HG03108 (cell line): ENCODE measurements around the gene LHX2.

ENCODE experiments used
- ATAC-seq: cut with Tn5 transposase; IDR thresholded peaks from one replicate; pipeline ENCODE4 v1.9.1; 2021; ENCODE audit warnings: moderate library complexity; ENCODE audit not compliant: unreplicated experiment

The LHX2 gene

DNA sequence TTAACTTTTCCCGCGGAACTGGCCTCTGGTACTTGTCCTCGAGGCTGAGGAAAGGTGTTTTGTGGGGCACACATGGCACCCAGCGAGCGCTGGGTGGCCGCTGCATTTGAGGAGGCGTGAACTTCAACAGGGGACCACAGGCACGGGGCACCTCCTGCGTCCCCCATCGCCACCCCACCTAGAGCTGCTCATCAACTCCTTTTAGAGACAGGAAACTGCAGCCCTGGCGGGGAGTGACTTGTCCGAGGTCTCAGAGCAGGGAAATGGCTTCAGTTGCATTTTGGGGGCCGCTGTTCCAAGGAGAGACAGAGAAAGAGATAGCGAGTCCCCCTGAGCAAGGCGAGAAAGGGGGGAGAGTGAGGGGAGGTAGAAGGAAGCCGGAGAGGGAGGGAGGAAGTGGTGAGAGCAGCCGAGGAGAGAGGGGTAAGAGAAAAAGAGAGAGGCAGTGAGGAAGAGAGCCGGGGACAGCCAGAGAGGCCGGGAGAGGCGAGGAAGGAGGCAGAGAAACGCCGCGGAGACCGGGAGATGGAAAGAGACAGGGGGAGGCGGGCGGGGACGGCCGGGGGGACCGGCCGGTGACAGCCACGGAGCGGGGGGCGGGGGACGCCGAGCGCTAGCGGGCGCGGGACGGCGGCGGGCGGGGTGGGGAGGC lies 12.5 kb upstream of the LHX2 start:
- ATAC-seq: no peak

DNA sequence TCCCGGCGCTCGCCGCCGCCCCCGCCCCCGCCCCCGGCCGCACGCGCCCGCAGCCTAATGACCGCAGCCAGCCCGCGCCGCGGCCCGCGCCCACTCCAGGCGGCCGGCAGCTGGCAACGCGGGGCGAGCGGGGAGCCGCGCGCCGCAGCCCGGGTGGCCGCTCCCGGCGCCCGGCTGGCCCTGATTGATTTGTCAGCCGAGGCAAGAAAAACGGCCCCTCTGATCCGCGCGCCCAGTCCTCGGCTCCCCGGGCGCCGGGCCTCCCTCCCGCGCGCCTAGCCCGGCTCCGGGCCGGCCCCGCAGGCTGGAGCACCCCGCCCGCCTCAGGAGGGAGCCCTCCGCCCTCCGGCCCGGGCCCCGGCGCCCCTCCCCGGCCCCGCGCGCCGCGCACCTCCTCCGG lies 11.9 kb upstream of the LHX2 start:
- no peak for ATAC-seq

DNA sequence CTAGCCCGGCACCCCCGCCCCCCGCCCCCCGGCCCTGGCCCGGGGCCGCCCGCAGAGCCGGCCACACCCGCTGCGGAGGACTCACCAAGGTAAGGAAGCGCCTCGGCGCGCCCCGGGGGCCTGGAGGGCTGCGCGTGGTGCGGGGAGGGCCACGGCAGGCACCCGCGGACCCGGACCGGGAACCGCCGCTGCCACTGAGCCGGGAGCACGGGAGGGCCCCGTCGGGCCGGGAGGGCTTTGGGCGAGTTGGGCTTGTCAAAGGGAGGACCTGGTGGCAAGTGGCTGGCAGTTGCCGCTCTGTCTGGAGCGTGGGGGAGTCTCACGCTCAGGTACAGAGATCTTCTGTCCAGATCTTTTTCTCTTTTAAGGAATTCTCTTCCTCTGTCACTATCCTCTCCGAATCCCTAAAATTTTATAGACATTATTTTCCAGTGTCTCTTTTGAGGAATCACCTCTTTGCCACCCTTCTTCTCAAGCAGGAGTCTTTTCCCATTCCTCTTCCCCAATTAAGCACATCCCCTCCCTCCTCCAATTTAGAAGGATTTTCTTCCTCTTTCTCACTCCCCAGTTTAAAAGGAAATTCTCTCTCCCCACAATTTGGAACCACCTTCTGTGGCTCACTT lies 11.3 kb upstream of the LHX2 start:
- ATAC-seq: no peak

DNA sequence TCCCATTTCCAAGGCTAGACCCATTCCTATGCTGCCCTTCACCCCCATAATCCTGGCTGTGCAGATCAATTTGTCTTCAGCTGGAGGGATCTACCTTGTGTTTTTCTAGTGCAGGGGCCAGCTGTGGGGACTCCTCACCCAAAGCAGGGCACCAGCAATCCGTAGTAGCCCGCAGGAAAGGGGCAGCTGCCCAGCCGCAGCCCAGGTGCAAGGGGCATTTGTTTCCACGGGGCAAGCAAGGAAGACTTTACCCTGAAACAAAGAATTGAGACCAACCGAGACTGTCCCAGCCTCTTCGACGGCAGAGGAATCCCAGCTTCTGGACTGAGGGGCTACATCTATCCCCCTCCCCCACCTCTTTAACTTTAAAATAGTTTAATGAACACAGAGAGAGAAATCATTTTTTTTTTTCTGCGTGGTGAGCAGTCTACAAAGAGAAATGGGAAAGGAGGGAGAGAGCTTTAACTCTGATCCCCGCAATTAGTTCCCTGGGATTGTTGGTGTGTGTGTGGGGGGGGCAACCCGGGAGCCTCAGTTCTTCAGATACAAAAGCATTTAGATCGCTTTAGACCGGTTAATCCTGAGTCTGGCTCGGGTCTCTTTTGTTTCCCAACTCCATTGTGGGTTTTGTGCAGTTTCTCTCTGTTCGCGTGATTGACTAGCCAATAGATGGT lies 10.6 kb upstream of the LHX2 start:
- no peak for ATAC-seq

DNA sequence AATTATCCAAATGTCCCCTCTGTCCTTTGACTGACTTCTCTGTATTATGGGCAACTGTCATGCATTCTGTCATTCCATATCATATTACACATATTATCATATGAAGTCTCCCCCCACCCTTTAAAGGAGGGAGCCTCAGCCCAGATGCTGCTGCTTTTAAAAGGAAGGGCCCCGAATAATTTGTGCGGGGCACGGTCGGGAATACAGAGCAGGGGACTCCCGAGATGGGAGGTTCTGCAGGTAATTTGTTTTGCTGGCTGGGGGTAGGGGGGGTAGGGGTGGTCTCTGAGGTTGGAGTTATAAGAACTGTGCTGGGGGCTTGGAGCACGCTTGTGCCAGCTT lies 10.1 kb upstream of the LHX2 start:
- no peak for ATAC-seq

DNA sequence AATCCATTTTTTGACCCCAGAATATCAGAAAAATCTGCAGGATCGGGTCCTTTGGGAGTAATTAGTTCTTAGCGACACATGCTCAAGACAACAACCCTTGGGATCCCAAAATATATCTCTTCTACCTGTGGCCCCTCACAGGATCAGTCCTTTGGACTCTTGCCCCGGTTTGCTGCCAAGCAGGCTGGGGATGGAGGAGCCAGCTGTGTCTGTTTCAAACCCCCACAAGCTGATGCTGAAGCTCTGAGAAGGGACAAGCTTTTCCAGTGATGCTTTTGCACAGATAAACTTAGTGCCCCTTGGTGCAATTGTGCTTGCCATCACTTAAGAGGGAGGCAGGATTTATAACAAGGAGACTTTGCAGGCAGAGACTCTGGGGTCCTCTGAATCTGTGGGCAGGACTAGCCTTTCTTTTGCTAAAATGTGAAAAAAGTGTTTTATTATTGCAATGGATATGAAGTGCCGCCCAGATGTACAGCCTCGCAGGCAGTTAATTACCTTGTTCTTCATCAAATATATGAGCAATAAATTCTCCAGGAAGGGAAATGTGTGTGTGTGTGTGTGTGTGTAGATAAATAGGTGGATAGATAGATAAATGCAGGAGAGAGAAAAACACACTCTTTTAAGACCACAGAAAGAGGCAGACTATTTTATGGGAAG lies 9.6 kb upstream of the LHX2 start:
- ATAC-seq: no peak

DNA sequence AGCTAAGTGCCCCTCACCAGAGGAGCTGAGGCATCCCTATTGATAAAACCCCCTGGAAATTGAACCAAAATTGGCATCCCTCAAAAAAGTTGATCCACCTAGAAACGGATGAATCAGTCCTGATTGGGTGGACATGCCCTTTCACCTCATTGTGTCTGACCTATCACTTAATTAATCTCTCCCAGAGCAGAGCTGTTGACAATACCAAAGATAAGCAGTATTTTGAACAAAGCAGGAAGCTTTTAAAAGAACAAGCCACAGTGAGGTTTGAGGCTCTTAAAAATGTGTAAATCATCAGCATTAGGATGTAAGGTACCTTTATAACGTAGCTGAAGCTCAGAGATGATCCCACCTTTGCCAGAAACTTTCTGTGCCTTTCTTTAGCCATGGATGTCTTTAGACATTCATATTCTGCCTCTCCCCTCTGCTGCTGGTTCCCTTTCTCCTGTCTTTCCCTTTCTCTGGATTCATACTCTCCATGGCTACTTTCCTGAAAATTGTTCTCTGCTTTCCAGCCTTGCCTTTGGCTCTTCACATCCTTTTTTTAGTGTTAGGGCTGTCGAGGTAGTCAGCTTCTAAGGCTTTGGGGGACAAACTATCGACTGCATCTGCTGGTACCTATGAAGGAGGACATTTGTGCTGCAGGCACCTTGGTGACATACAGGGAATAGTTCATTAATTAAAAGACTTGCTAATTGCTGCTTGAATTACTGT lies 7.8 kb upstream of the LHX2 start:
- ATAC-seq: no peak

DNA sequence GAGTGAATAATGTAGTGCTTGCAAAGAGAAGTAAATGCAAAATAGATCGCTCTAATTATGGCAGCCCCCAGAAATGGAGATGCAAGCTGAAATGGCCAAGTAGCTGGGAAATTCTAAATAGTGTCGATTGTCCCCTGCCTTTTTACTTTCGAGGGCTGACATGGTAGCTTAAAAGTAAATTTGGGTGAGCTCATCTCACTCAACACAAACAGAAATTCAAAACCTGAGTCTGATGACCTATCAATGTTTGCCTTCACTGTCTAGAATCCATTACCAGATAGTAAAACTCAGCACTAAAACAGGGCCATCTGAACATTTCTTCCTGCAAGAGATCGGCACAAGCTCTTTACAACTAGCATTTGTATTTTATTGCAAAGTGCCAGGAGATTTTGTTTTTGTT lies 7.0 kb upstream of the LHX2 start:
- ATAC-seq: no peak

DNA sequence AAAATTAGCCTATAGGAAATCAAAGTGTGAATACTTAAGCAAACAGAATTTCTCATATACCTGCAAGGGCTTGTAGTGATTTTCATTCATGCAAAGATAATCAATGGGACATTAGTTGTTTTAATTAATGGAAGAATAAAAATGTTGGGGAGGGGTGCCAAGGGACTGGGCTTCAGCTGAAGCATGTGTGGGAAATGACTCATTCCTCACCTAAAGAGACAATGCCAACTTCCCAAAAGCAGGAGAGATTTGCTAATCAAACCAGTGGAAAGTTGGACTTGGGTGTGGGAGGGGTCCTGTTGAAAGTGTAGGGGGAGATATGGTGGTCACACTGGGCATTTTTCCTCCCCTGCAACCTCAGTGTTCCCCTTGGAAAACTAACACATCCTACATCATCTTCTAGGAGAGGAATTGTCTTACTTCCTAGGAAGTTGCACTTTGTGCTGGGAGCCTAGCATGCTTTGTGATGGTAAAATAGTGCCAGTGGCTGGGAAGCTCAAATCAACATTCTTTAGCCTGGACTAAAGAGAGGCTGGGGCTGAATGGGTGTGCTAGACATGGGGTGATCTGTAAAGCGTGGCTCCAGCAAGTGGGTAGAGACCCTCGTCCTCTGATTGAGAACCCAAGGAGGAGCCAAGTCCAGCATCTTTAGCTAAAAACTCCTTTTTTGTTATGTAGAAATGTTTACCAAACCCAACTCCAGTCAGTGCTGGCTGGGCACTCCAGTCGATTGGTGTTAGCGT lies 6.4 kb upstream of the LHX2 start:
- no peak for ATAC-seq

DNA sequence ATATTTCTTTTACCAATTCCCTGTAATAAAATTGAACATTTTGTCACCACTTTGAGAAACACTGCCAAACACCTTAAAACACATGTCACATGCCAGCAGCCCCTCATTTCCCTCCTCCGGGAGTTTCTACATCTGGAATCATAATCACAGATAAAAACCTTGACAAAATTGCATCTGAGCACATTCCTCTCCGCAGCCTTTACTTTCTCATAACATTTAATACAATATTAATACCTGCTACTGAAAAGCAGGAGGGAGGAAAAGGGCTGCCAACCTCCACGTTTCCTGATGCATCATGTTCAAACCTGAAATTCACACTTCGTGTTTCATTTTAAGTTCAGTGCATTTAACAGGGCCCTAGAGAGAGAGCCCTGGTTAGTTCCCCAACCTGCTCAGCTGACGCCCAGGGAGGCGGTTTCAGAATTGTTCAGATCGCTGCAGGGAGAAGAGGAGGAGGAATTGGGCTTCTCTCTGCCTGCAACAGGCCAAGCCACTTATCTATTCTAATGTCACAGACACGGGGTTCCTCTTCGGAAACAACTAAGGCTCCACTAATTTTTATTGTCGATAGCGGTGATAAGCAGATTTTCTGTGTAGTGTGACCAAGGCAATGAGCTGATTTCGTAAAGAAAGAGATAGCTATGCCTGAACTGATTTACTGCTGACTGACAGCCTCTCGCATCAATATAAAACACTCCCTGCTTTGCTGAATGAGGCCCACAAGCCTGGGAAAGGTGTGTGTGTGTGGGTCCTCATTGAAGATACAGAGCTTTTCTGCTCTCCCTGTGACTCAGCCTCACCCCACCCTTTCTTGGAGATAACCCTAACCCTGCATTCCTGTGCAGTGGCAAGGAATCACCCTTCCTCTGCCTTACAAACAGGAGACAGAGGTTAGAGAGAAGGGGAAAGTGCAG lies 4.9 kb upstream of the LHX2 start:
- ATAC-seq: no peak

DNA sequence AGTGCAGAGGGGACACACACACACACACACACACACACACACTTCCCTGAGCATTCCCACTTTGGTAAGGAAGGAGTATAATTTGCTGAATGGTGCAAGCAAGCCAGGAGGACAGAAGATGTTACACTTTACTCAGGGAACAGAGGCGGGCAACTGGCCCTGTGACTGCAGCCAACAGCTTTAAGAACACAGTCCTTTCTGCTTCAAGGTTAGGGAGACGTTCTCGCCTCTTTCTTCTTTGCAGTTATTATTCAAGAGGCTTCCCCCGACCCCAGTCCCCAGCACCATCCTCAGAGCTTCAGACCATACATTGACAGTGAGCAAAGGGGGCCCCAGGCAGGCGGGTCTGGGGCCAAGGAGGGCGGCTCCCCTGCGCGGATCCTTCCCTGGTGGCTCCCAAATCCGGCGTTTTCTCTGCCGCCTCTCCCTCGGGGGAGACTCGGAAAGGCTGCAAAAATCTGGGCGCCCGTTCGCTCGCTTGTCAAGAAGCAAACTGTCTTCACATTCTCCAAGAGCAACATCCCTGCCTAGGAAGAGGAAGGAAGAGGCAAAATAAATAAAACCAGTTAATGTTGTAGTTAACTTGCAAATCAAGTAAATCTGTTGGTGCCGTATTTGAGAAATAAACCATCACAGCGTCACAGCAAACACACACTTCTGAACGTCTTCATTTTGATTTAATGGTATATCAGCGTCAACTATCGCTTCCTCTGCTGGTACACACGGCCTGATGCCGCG lies 3.8 kb upstream of the LHX2 start:
- ATAC-seq: no peak

DNA sequence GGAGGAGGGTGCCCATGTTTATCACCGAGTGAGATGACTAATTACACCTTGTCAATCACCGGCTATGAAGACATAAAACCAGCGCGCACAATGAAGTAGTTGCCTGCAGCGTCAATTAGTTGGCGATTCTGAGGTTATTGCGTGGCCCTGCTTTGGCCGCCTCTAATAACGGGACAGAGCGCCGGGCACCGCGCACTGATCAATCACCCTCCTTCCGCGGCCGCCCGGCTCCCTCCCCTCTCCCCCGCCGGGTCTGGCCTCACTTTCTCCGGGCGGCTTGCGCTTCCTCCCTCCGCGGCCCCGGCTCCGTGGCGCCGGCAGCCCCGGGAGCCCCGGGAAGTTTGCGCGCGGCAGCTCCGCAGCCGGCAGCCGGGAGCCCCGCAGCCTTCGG lies 3.3 kb upstream of the LHX2 start:
- ATAC-seq: no peak

DNA sequence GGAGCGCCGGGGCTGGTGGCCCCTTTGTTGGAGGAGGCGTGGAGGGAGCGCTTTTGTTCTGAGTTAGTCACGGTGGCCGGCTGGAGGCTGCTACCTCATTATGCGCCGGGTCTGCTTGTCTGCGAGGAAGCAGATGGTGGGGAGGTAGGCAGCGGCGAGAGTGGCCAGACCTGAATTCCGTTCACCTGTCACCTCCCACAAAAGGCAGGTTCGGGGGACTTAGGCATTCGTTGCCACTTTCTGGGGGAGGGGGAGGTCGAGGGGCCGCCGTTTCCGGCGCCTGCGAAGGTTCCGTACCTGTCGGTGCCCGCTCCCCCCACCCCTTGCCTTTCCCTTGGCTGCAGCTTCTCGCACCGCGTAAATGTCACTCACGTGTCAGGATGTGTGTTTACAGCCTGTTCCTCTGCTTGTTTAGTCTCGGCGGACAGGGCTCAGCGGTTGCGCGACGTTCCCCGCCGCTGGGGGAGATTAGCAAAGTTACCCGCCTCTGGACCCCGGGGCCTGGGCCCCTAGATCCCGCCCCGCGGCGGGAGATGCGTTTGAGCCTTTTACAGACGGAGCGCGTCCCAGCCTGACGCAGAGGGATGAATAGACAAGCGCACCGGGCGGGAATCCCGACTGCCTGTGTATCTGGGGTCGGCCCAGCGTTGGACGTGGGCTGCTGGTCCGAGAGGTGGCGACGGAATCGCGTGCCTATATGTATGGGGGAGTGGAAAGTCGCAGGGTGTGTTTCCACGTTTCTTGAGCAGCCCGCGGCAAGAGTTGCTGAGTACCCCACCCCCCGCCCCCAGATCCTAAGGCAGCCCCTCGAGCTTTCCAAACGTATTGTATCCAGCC lies 2.7 kb upstream of the LHX2 start:
- ATAC-seq: no peak

DNA sequence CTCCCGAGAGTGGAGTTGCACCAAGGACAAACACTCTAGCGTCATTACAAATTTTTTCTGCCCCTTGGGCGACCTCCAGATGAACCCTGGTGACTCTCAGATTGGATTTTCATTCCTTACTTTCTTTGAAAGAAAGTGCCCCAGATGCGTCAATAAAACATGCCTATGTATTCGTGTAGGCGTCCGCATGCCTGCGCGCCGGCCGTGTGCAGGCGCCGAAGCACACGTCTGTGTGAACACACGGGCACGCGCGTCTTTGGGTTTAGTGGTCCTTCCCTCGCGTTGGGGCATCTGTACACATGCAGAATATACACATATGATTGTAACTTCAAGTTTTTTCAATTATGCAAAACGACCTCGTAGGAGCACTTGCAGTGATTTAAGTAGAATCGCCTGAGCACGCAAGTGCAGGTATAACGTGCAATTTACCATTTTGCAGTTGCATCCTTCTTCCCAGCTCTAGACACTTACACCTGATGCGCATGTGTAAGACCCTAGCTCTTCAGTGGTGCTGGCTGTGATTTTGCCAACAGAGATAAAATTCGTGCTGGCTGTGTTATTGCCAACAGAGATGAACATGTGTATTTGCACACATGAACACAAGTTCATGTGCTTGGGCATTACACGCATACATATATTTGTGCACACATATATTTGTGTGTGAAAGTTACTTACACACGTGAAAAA lies 1.9 kb upstream of the LHX2 start:
- no peak for ATAC-seq

DNA sequence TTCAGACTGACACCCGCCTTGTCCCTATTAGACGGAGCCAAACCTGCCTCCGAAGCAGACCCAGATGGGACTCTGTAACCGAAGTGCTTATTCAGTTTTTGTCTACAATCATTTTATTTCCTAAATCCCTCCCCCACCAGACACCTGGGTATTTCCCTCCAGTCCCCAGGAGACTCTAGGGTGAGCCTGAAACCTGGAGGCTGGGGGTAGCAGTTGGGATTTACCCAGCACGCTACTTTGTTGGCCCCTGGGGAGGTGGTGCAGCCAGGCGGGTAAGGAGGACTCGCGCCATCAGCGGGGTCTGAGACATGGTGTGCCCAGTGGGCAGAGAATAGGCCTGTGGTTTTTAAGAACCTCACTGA lies 1.3 kb upstream of the LHX2 start:
- ATAC-seq: no peak

DNA sequence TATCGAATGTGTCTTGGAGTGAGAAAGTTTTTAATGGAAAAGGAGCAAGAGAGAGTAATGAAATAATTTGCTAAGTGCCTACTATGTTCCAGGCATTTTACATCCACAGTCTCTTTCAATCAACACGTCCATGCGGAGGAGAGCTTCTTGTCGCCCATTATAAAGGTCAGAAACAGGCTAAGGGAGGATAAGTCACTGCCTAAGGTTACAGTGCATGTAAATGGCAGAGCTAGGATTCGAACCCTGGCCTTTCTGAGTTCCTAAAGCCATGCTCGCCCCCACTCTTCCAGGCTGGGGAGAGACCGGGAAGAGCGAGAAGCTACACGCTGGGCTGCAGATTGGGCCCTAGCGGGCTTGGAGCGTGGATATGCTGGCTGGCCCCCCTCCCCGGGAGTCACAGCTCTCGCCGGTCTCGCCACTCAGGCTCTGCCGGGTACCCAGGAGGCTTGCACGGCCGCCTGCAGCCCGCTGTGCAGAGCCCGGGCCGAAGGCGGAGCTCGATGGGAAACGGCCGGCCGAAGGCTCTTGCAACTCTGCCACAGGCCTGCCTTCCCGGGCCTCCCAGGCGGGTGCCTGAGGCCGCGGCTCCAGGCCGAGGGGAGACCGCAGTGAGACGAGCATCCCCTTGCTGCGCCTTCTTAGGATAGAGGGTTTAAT lies 775 bp upstream of the LHX2 start:
- no peak for ATAC-seq
